Left lung (tissue), 10 donors: Measurements from ENCODE around the gene EEA1. TPM values are rescaled to one million over a fixed set of nuclear protein-coding genes. Genes with fewer than 3 reads are reported as not detected.
"Not testable (repeated sequence)": the region's sequence is repeated elsewhere in the genome, so short reads cannot be mapped to it uniquely, and the experiment has no call there.

ENCODE experiments used
- ATAC-seq: fragments of 200-7000 bp; cut with Tn5 transposase; one replicate; pipeline ENCODE4 v1.9.1; 2020; ENCODE audit warnings: moderate library complexity
- DNase-seq, 4 donors: peaks; one replicate each; pipeline ENCODE4 v3.0.0-alpha.2; 2013 to 2020
- H3K27ac ChIP-seq, 2 donors: fragments of 200-600 bp; sonication (generic) in 1 of 2; one replicate each; pipeline versions ENCODE4 v1.5.0 to v1.8.0; 2020 to 2021
- H3K27me3 ChIP-seq, 2 donors: fragments of 200-600 bp; sonication (generic) in 1 of 2; one replicate each; pipeline versions ENCODE4 v1.5.0 to v1.8.0; 2020 to 2021
- H3K36me3 ChIP-seq, 2 donors: fragments of 200-600 bp; sonication (generic) in 1 of 2; one replicate each; pipeline versions ENCODE4 v1.5.0 to v1.8.0; 2020 to 2021
- H3K4me1 ChIP-seq, 2 donors: fragments of 200-600 bp; one replicate each; pipeline ENCODE4 v1.8.0; 2021
- H3K4me3 ChIP-seq, 2 donors: fragments of 200-600 bp; sonication (generic) in 1 of 2; one replicate each; pipeline versions ENCODE4 v1.5.0 to v1.8.0; 2020 to 2021; ENCODE audit warnings: mild to moderate bottlenecking in 1 of 2
- H3K9me3 ChIP-seq, 2 donors: fragments of 200-600 bp; sonication (generic) in 1 of 2; one replicate each; pipeline versions ENCODE4 v1.5.0 to v1.8.0; 2020 to 2021
- intact Hi-C, 2 donors: fragments of 100-400 bp; cut with DNase I; formaldehyde crosslinking; loops; one replicate each; pipeline versions ENCODE4 v1.11.2 to v1.14.2; 2022
- polyA plus RNA-seq, 6 donors: library from polyadenylated mRNA; unstranded; fragments of 120-200 nt; gene quantifications; one replicate each; pipeline ENCODE4 v1.2.1, GENCODE V29; 2013; ENCODE audit not compliant: insufficient read length in 6 of 6
- total RNA-seq, 2 donors: library from RNA; stranded (reverse); fragmentation: NEBNext Ultra II Directional; extraction: Animal tissue kit (Norgen Biotek cat#: 25700); gene quantifications; one replicate each; pipeline ENCODE4 v1.2.1, GENCODE V29; 2021
- TF ChIP-seq, protein P1 (sequence below), 2 donors: fragments of 200-600 bp; sonication (generic) in 1 of 2; IDR thresholded peaks; one replicate each; pipeline versions ENCODE4 v1.5.0 to v1.8.0; 2021; ENCODE audit warnings: antibody characterized with exemption in 2 of 2
- donor health status: DM: no; HTN: yes; CAD: no.
- donor health status: DM: no; HTN: no; CAD: no.

EEA1 gene
- total and polyA plus RNA-seq, 8 donors = 15.8 to 34.6 (median 20.4) TPM

DNA sequence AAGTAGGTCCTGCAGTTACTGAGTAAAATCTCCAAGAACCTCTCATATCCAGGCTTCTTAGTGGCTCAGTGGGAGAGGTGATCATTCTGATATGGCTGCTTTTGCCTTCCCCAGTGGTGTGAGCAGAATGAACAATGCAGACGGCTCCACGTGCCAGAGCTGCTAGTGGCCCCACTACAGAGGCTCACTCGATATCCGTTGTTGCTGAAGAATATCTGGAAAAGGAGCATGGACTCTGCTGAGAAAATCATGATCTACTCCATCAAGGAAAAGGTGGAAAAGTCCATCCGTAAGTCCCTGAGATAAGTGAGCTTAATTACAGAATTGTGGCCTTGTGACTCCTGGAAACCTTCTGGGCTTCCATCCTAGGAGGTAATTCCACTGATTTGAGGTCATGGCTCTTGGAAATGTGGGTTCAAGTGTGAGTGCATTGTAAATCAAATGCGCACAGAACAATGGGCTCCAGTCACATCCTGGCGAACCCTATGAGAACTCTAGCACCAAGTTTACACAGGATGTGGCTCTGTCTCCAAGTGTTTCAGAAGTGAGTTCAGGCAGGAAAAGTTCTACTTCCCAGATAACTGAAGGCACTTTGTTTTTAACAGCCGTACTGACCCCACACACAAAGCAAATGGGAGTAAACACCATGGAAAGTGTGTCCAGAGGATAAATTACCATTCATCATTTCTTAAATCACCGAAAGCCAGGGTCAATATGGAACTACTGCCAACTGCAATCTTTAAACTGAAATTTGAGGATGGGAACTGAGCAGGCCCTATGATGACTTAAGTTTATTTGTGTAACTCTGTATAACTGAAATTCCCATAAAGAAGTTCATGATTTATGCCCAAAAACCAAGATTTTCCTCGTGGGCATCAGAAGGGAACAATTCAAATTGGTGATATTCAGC lies 174.9 kb downstream of the EEA1 start:
- ATAC-seq = peak; percentile 44
- Histone ChIP-seq H3K27ac (peak overlapping the region in 1 of 2 donors; percentile 19), H3K27me3 (no peaks in the 10 kb centered on the region)

GRCh38 chr12:92749691-92750090 lies 179.4 kb downstream of the EEA1 start:
- H3K4me3 ChIP-seq, H3K27me3 ChIP-seq, intact Hi-C loops, H3K9me3 ChIP-seq, H3K4me1 ChIP-seq, ATAC-seq, H3K36me3 ChIP-seq, H3K27ac ChIP-seq, DNase-seq: not testable (repeated sequence)

More for the DNA sequence above, 174.9 kb downstream of the EEA1 start:
- intact Hi-C loops = no loop called here
- no peaks in the 10 kb centered on the region for H3K36me3 ChIP-seq
- H3K4me3 ChIP-seq = no peak overlapping the region
- H3K9me3 ChIP-seq = no peaks in the 10 kb centered on the region
- TF ChIP-seq, protein P1, sequence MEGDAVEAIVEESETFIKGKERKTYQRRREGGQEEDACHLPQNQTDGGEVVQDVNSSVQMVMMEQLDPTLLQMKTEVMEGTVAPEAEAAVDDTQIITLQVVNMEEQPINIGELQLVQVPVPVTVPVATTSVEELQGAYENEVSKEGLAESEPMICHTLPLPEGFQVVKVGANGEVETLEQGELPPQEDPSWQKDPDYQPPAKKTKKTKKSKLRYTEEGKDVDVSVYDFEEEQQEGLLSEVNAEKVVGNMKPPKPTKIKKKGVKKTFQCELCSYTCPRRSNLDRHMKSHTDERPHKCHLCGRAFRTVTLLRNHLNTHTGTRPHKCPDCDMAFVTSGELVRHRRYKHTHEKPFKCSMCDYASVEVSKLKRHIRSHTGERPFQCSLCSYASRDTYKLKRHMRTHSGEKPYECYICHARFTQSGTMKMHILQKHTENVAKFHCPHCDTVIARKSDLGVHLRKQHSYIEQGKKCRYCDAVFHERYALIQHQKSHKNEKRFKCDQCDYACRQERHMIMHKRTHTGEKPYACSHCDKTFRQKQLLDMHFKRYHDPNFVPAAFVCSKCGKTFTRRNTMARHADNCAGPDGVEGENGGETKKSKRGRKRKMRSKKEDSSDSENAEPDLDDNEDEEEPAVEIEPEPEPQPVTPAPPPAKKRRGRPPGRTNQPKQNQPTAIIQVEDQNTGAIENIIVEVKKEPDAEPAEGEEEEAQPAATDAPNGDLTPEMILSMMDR (IDR thresholded peaks at IDR 0.05) = no peak
- H3K4me1 ChIP-seq = no peaks in the 10 kb centered on the region
- no peak for DNase-seq

GRCh38 chr12:92747151-92747550 lies 181.9 kb downstream of the EEA1 start:
- TF ChIP-seq, protein P1 (IDR thresholded peaks at IDR 0.05) = no peak
- Histone ChIP-seq H3K9me3 (no peaks in the 10 kb centered on the region), H3K36me3 (no peaks in the 10 kb centered on the region), H3K27me3 (no peaks in the 10 kb centered on the region), H3K4me1 (peaks cover 0 to 7% of the 10 kb centered on the region in 2 donors), H3K27ac (no peak overlapping the region), H3K4me3 (no peak overlapping the region)
- intact Hi-C loops = no loop called here
- no peak for DNase-seq
- ATAC-seq = no peak

- intact Hi-C loops = no loop called here
- no peaks in the 10 kb centered on the region for H3K36me3 ChIP-seq
- peak; percentile 83 for ATAC-seq
- TF ChIP-seq, protein P1 (IDR thresholded peaks at IDR 0.05) = no peak
- DNase-seq = peak in 1 of 4 donors; percentile 71
- H3K4me1 ChIP-seq = peaks cover 0 to 7% of the 10 kb centered on the region in 2 donors
- H3K27me3 ChIP-seq = no peaks in the 10 kb centered on the region
- H3K4me3 ChIP-seq = no peak overlapping the region
- peak overlapping the region; percentile 5 to 34 for H3K27ac ChIP-seq
- H3K9me3 ChIP-seq = no peaks in the 10 kb centered on the region
Measured at GRCh38 chr12:92745856-92746550, 183.1 kb downstream of the EEA1 start.

DNA sequence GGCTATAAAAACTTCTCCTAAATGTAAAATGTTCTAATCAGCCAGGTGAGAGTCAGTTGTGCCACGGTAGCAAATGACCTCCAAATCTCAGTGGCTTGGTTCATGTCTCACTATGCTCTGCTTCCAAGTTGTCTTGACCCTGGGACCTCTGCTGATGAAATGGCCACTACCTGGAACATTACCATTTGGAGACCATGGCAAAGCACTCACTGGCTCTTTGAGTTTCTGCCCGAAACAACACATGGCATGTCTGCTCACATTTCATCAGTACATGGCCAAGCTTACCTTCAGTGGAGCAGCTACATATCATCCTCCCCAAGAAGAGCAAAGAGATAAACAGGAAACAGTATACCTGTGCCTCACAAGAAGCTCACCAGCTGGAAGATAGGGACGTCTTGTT lies 186.1 kb downstream of the EEA1 start:
- no peak for DNase-seq
- H3K9me3 ChIP-seq = no peaks in the 10 kb centered on the region
- no peak overlapping the region for H3K27ac ChIP-seq
- no peak for ATAC-seq
- intact Hi-C loops = no loop called here
- H3K4me3 ChIP-seq = no peak overlapping the region
- no peaks in the 10 kb centered on the region for H3K27me3 ChIP-seq
- peaks cover 0 to 7% of the 10 kb centered on the region in 2 donors for H3K4me1 ChIP-seq
- TF ChIP-seq, protein P1 (IDR thresholded peaks at IDR 0.05) = no peak
- H3K36me3 ChIP-seq = no peaks in the 10 kb centered on the region
